NT2/D1 (cell line): Measurements from ENCODE around the gene DUSP16.
"Not testable (repeated sequence)": the region's sequence is repeated elsewhere in the genome, so short reads cannot be mapped to it uniquely, and the experiment has no call there.

ENCODE experiments used
- DNase-seq: peaks from one replicate; pipeline ENCODE4 v3.0.0-alpha.2; 2011; ENCODE audit warnings: low read depth, low spot score
- H3K27me3 ChIP-seq: 2 replicates; pipeline ENCODE4 v1.6.0; 2011; ENCODE audit warnings: mild to moderate bottlenecking; ENCODE audit not compliant: insufficient read length, insufficient read depth
- H3K36me3 ChIP-seq: 2 replicates; pipeline ENCODE4 v1.6.1; 2011; ENCODE audit warnings: mild to moderate bottlenecking, low read length, mixed read lengths; ENCODE audit not compliant: insufficient read depth, insufficient read length
- H3K4me1 ChIP-seq: 2 replicates; pipeline ENCODE4 v1.5.1; 2011; ENCODE audit not compliant: insufficient read depth, insufficient read length
- H3K4me3 ChIP-seq: 2 replicates; pipeline ENCODE4 v1.5.1; 2011; ENCODE audit warnings: low read depth; ENCODE audit not compliant: insufficient read length
- H3K9ac ChIP-seq: 2 replicates; pipeline ENCODE4 v1.6.0; 2011; ENCODE audit warnings: low read depth; ENCODE audit not compliant: insufficient read length
- H3K9me3 ChIP-seq: 2 replicates; pipeline ENCODE4 v1.5.1; 2011; ENCODE audit warnings: mild to moderate bottlenecking, low read length; ENCODE audit not compliant: insufficient read depth
- SUZ12 ChIP-seq: IDR thresholded peaks from 2 replicates; pipeline ENCODE4 v1.6.1; 2011; ENCODE audit not compliant: insufficient read length, insufficient read depth; ENCODE audit errors: extremely low read depth
- YY1 ChIP-seq: IDR thresholded peaks from 2 replicates; pipeline ENCODE4 v1.6.1; 2011; ENCODE audit not compliant: insufficient read length, insufficient read depth
- ZNF274 ChIP-seq: IDR thresholded peaks from 2 replicates; pipeline ENCODE4 v1.6.1; 2011; ENCODE audit warnings: mild to moderate bottlenecking, low read depth, low read length

Gene DUSP16

DNA sequence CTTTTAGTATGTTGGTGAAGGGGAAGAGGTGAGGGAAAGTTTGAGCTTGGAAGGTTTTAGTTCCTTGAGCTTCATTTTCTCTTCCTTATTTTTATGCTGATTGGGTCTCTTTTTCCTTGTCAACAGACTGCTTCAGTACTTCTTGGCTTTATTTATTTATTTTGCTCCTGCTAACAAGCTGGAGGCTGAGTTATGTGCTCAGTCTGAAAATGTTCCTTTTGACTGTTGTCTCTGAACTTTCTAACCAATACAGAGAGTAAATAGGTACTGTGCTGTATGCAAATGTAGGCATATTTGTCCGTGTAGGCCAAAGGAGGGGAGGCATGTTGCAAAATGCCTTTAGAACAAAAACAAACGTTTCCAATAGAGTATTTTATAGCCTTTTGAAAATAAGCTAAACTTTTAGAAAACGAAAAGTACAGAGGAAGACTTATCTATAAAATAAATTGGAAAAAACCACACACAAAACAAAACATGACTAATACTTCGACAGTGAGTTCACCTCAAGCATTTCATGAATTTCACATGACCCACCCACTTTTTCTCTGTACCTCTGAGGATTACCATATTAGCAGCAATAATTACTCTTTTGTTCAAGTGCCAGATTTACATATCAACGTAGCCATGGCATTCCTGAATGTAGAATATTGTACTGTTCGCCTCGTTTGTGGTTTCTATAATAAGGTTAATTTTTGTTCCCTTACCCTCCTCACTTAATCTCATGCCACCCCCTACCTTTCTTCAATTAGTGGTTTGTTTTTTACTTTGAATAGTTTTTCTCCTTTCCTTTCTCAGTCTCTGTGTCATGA is 44.3 kb upstream of the DUSP16 start:
- DNase-seq: no peak
- no peak overlapping the region for H3K9ac ChIP-seq
- H3K4me1 ChIP-seq: no peaks in the 10 kb centered on the region
- no peaks in the 10 kb centered on the region for H3K9me3 ChIP-seq
- no peaks in the 10 kb centered on the region for H3K27me3 ChIP-seq
- H3K36me3 ChIP-seq: no peaks in the 10 kb centered on the region
- H3K4me3 ChIP-seq: no peak overlapping the region
- TF ChIP-seq YY1 (no peak), ZNF274 (no peak), SUZ12 (no peak)

DNA sequence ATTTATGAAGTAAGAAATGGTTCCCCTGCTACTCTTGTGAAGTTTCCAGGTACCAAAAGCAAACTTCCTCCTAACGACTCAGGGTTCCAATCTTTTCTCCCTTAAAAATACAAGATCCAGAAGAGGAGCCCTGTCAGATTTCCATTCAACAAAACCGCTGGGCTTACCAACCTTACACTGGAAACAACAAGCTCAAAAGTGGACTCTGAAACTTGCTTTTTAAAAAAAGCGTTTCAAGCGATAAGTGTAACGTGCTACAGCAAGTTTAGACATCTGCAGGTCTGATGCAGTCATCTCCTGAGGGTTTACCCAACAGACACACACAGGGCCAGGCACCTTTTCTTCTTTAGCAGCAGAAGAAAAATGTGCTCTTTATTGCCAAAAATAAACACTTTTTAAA is 42.1 kb upstream of the DUSP16 start:
- Histone ChIP-seq H3K27me3 (no peaks in the 10 kb centered on the region), H3K4me3 (no peak overlapping the region), H3K36me3 (no peaks in the 10 kb centered on the region), H3K9ac (no peak overlapping the region), H3K4me1 (no peaks in the 10 kb centered on the region), H3K9me3 (no peaks in the 10 kb centered on the region)
- no peak for DNase-seq
- TF ChIP-seq SUZ12 (no peak), YY1 (no peak), ZNF274 (no peak)

DNA sequence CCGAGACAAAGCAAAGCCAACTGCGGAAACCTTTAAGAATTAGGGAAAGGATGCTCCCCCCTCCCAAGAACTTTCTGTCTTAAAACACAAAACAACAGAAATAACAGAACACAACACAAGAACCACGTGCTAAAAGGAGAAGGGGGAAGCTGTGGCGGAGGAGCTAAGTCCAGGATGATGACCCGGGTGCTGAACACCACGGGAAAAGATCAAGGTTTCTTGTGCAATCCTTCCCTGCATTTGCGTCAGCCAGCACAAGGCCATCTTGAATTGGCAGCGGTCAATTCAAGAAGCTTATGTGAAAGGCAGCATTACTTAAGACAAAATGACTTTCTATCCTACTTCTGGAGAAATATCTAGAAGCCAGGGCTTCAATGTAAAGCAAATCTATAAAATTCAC is 38.0 kb upstream of the DUSP16 start:
- no peaks in the 10 kb centered on the region for H3K27me3 ChIP-seq

DNA sequence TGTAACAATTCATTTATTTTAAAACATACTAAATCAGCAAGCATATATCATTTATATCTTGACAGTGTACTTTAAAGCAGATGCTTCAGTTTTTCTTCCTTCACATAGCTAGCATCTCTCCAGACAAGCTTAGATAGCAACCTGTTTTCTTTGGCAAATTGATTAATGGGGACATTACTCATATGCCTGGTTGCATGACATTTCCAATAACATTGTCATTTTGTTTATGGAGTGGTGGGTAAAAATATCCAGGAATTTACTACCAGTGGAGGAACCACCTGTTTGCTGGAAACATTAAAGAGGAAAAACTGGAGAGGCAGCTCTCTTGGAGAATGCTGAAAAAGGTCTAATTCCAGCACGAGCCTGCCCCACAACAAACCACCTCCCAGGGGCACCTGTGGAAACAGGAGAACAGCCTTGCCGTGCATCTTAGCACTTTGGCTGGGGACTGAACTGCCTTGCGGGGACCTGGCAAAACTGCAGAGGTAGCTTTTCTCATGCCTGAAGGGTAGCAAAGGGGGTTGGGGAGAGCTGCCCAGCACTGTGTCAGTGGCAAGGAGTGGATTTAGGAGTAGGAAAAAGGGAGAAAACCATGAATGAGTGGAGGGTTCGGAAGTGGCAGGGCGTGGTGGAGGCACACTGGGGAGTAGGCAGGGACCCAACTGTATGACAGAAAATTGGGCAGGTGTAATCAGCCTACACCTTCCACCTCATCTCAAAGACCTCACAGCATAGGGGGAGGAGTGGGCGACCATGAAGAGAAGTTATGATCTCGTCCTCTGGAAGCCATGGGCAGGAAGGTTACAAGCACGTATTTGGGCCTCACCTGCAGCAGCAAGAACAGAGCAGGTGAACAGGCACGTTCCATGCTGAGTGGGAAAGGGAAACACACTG is 37.3 kb upstream of the DUSP16 start:
- Histone ChIP-seq H3K4me1 (no peaks in the 10 kb centered on the region), H3K27me3 (no peaks in the 10 kb centered on the region), H3K4me3 (no peak overlapping the region), H3K9me3 (no peaks in the 10 kb centered on the region), H3K36me3 (no peaks in the 10 kb centered on the region), H3K9ac (no peak overlapping the region)
- TF ChIP-seq ZNF274: no peak
- no peak for TF ChIP-seq YY1
- TF ChIP-seq SUZ12: no peak
- DNase-seq: no peak

More for the DNA sequence above, 38.0 kb upstream of the DUSP16 start:
- Histone ChIP-seq H3K9ac (no peak overlapping the region), H3K4me3 (no peak overlapping the region), H3K9me3 (no peaks in the 10 kb centered on the region), H3K36me3 (no peaks in the 10 kb centered on the region), H3K4me1 (no peaks in the 10 kb centered on the region)
- TF ChIP-seq YY1 (no peak), ZNF274 (no peak), SUZ12 (no peak)
- no peak for DNase-seq

DNA sequence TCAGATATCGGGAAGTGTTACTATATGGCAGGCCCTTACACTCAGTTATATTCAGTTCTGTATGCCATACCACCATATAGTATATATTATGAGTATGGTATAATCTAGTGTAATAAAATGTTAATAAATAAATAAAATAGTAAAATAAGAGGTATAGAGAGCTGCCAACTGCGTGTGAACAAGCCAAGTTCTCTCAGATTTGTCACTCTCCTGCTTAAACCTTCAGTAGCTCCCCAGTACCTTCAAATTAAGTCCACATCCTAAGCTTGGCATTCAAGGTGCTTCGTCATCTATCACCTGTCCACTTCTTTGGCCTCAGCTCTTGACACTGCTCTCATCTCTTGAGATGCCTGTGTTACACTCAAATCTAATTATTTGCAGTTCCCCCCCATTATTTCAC is 36.2 kb upstream of the DUSP16 start:
- TF ChIP-seq ZNF274 (no peak), SUZ12 (no peak), YY1 (no peak)
- Histone ChIP-seq H3K27me3 (no peaks in the 10 kb centered on the region), H3K9me3 (no peaks in the 10 kb centered on the region), H3K4me1 (no peaks in the 10 kb centered on the region), H3K9ac (no peak overlapping the region), H3K36me3 (no peaks in the 10 kb centered on the region), H3K4me3 (no peak overlapping the region)
- no peak for DNase-seq

DNA sequence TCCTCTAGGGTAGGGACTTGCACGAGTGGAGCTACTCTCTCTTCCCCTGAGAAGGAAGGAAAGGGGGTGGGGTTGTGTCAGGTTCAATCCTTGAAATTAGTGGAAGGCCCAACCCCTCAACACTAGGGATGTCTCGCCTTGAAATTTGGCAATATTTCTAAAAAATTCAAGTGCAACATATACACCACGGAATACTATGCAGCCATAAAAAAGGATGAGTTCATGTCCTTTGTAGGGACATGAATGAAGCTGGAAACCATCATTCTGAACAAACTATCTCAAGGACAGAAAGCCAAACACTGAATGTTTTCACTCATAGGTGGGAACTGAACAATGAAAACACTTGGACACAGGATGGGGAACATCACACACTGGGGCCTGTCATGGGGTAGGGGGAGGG is 33.9 kb upstream of the DUSP16 start:
- H3K4me1 ChIP-seq, H3K36me3 ChIP-seq, H3K9ac ChIP-seq, H3K9me3 ChIP-seq, H3K27me3 ChIP-seq, H3K4me3 ChIP-seq, DNase-seq: not testable (repeated sequence)

DNA sequence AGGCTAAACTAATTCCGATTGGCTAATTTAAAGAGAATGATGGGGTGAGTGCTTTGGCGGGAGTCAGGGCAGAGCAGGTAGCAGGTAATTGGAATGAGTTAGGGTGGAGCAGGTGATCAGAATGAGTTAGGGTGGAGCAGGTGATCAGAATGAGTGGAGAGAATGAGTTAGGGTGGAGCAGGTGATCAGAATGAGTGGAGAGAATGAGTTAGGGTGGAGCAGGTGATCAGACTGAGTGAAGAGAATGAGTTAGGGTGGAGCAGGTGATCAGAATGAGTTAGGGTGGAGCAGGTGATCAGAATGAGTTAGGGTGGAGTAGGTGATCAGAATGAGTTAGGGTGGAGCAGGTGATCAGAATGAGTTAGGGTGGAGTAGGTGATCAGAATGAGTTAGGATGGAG is 33.3 kb upstream of the DUSP16 start:
- H3K9me3 ChIP-seq: not testable (repeated sequence)

More for the DNA sequence above, 33.3 kb upstream of the DUSP16 start:
- H3K4me1 ChIP-seq, H3K27me3 ChIP-seq, H3K4me3 ChIP-seq, H3K9ac ChIP-seq, H3K36me3 ChIP-seq, DNase-seq: not testable (repeated sequence)
